Sigmoid colon (tissue), 7 donors: ENCODE measurements around the gene BCO2. TPM values are rescaled to one million over a fixed set of nuclear protein-coding genes. Genes with fewer than 3 reads are reported as not detected.

Experiments
- DNase-seq: peaks from one replicate; pipeline ENCODE4 v3.0.0-alpha.2; 2019
- H3K27ac ChIP-seq, 4 donors: fragments of 200-600 bp; sonication (generic); one replicate each; pipeline ENCODE4 v1.5.1; 2016 to 2019; ENCODE audit warnings: mild to moderate bottlenecking in 1 of 4
- H3K27me3 ChIP-seq, 3 donors: fragments of 200-600 bp; sonication (generic); one replicate each; pipeline ENCODE4 v1.5.1; 2019; ENCODE audit warnings: mild to moderate bottlenecking in 1 of 3
- H3K36me3 ChIP-seq, 4 donors: fragments of 200-600 bp; sonication (generic); one replicate each; pipeline ENCODE4 v1.5.1; 2016 to 2019
- H3K4me1 ChIP-seq, 4 donors: fragments of 200-600 bp; sonication (generic); one replicate each; pipeline ENCODE4 v1.5.1; 2017 to 2019
- H3K4me3 ChIP-seq, 4 donors: fragments of 200-600 bp; sonication (generic); one replicate each; pipeline ENCODE4 v1.5.1; 2017 to 2019; ENCODE audit warnings: mild to moderate bottlenecking in 2 of 4, moderate library complexity in 1 of 4
- H3K9me3 ChIP-seq, 4 donors: fragments of 200-600 bp in 3 of 4; sonication (generic) in 3 of 4; one replicate each; pipeline versions ENCODE4 v1.5.1 to v1.6.1; 2013 to 2019
- CTCF ChIP-seq, 4 experiments: fragments of 450-650 bp in 3 of 4; fragments of 200-600 bp in 1 of 4; IDR thresholded peaks; one replicate each; pipeline ENCODE4 v1.5.1; 2016 to 2019; ENCODE audit warnings: antibody characterized with exemption in 4 of 4, mild to moderate bottlenecking in 3 of 4, moderate library complexity in 2 of 4
- EP300 ChIP-seq, 4 donors: sonication (generic); formaldehyde crosslinking; IDR thresholded peaks; one replicate each; pipeline ENCODE4 v1.6.1; 2017; ENCODE audit warnings: antibody characterized with exemption in 4 of 4
- POLR2A ChIP-seq, 2 donors: fragments of 450-650 bp; IDR thresholded peaks; one replicate each; pipeline ENCODE4 v1.6.1; 2016; ENCODE audit warnings: antibody characterized with exemption in 2 of 2, mild to moderate bottlenecking in 2 of 2, moderate library complexity in 2 of 2
- POLR2AphosphoS5 ChIP-seq, 4 donors: sonication (generic); formaldehyde crosslinking; IDR thresholded peaks; one replicate each; pipeline ENCODE4 v1.6.1; 2017; ENCODE audit warnings: antibody characterized with exemption in 4 of 4
- WGBS, 2 donors: extraction: QIAGEN DNeasy Blood & Tissue Kit; methylation state at CpG; one replicate each; pipeline ENCODE4 v1.1.7; 2013; 5-methylcytosine and 5-hydroxymethylcytosine counted together
- intact Hi-C: fragments of 100-400 bp; cut with DNase I; formaldehyde crosslinking; loops from one replicate; pipeline ENCODE4 v1.15.1; 2023
- polyA plus RNA-seq, 3 donors: library from polyadenylated mRNA; stranded (reverse); fragments of 200-250 nt; gene quantifications; one replicate each; pipeline ENCODE4 v1.2.3, GENCODE V29; 2013
- total RNA-seq, 4 donors: library from RNA; depleted of rRNA; stranded (reverse); fragments of >200 nt; gene quantifications; one replicate each; pipeline ENCODE4 v1.1.0, GENCODE V29; 2016
- donor health status: healthy with polysubstance abuse.
- donor health status: Bipolar disorder and iron deficiency.
- donor health status: healthy.

Gene BCO2
- total and polyA plus RNA-seq, 7 donors, result 3.2 to 16.9 (median 7.1) TPM; not detected in 2

GRCh38 chr11:112223121-112223520 is 47.8 kb downstream of the BCO2 start:
- no peaks in the 10 kb centered on the region for H3K36me3 ChIP-seq
- 39 to 67% methylated on average over 1 of the region's 1 CpG for WGBS, 2 donors
- H3K4me1 ChIP-seq, result peaks cover 0 to 34% (median 29%) of the 10 kb centered on the region in 4 donors
- no peaks in the 10 kb centered on the region for H3K27me3 ChIP-seq
- no peak for TF ChIP-seq POLR2A (IDR thresholded peaks at IDR 0.05)
- TF ChIP-seq EP300 (IDR thresholded peaks at IDR 0.05), result no peak
- no peak for TF ChIP-seq POLR2AphosphoS5 (IDR thresholded peaks at IDR 0.05)
- TF ChIP-seq CTCF (IDR thresholded peaks at IDR 0.05), result no peak
- intact Hi-C loops, result loop anchor here (10.0 kb wide), 2 partner anchors 362 to 1092 kb away; partner anchors contain the start of gene TTC12
- no peaks in the 10 kb centered on the region for H3K9me3 ChIP-seq
- no peak overlapping the region for H3K27ac ChIP-seq
- no peak overlapping the region for H3K4me3 ChIP-seq
- DNase-seq, result no peak

- H3K9me3 ChIP-seq, result no peaks in the 10 kb centered on the region
- H3K27ac ChIP-seq, result no peak overlapping the region
- H3K27me3 ChIP-seq, result no peaks in the 10 kb centered on the region
- no peak overlapping the region for H3K4me3 ChIP-seq
- TF ChIP-seq EP300 (IDR thresholded peaks at IDR 0.05) (no peak), POLR2AphosphoS5 (IDR thresholded peaks at IDR 0.05) (no peak), CTCF (IDR thresholded peaks at IDR 0.05) (no peak), POLR2A (IDR thresholded peaks at IDR 0.05) (no peak)
- 94% methylated on average over 5 of the region's 5 CpGs for WGBS, 2 donors
- no peak for DNase-seq
- H3K4me1 ChIP-seq, result peaks cover 0 to 36% (median 31%) of the 10 kb centered on the region in 4 donors
- intact Hi-C loops, result loop anchor here (10.0 kb wide), 2 partner anchors 361 to 1091 kb away; partner anchors contain the start of gene TTC12
- H3K36me3 ChIP-seq, result peaks cover 0 to 4% (median 0%) of the 10 kb centered on the region in 4 donors
These were observed 48.6 kb downstream of the BCO2 start for GRCh38 chr11:112223754-112224532.

GRCh38 chr11:112225753-112226061 is 50.4 kb downstream of the BCO2 start:
- peak; percentile 90 for DNase-seq
- Histone ChIP-seq H3K27me3 (no peaks in the 10 kb centered on the region), H3K36me3 (peaks cover 0 to 21% (median 2%) of the 10 kb centered on the region in 4 donors), H3K27ac (peak overlapping the region; percentile 96 to 99 (median 97)), H3K9me3 (no peaks in the 10 kb centered on the region), H3K4me3 (peak overlapping the region; percentile 56 to 79 (median 70)), H3K4me1 (peaks cover 0 to 35% (median 26%) of the 10 kb centered on the region in 4 donors)
- 18 to 24% methylated on average over 7 to 8 of the region's 8 CpGs for WGBS, 2 donors
- no peak for TF ChIP-seq EP300 (IDR thresholded peaks at IDR 0.05)
- no peak for TF ChIP-seq CTCF (IDR thresholded peaks at IDR 0.05)
- no peak for TF ChIP-seq POLR2AphosphoS5 (IDR thresholded peaks at IDR 0.05)
- TF ChIP-seq POLR2A (IDR thresholded peaks at IDR 0.05), result no peak
- intact Hi-C loops, result loop anchor here (10.0 kb wide), 2 partner anchors 359 to 1089 kb away; partner anchors contain the start of gene TTC12

- intact Hi-C loops, result loop anchor here (10.0 kb wide), 2 partner anchors 359 to 1089 kb away; partner anchors contain the start of gene TTC12
- peaks cover 0 to 30% (median 21%) of the 10 kb centered on the region in 4 donors for H3K4me1 ChIP-seq
- peak within 1 kb of the TSS; percentile 96 to 99 (median 97) for H3K27ac ChIP-seq
- H3K27me3 ChIP-seq, result no peaks in the 10 kb centered on the region
- peaks cover 0 to 27% (median 4%) of the 10 kb centered on the region in 4 donors for H3K36me3 ChIP-seq
- peak; percentile 95 for DNase-seq
- TF ChIP-seq POLR2A (IDR thresholded peaks at IDR 0.05) (peak; percentile 92 to 96), POLR2AphosphoS5 (IDR thresholded peaks at IDR 0.05) (peak; percentile 93 to 98 (median 97)), CTCF (IDR thresholded peaks at IDR 0.05) (no peak), EP300 (IDR thresholded peaks at IDR 0.05) (peak in 1 of 4 donors; percentile 27)
- no peaks in the 10 kb centered on the region for H3K9me3 ChIP-seq
- H3K4me3 ChIP-seq, result peak within 1 kb of the TSS; percentile 56 to 79 (median 70)
- 0 to 1% methylated on average over 70 of the region's 70 CpGs for WGBS, 2 donors
These were observed 50.9 kb downstream of the BCO2 start, which contains the start of gene PTS for GRCh38 chr11:112226062-112226830. TSS of gene PTS (plus strand) at chr11:112226428. CDS start at chr11:112226444, 16 bp downstream.
